ENCODE data around the gene SH2D3C.
"Not testable (repeated sequence)": the region's sequence is repeated elsewhere in the genome, so short reads cannot be mapped to it uniquely, and the experiment has no call there.

The SH2D3C gene

DNA sequence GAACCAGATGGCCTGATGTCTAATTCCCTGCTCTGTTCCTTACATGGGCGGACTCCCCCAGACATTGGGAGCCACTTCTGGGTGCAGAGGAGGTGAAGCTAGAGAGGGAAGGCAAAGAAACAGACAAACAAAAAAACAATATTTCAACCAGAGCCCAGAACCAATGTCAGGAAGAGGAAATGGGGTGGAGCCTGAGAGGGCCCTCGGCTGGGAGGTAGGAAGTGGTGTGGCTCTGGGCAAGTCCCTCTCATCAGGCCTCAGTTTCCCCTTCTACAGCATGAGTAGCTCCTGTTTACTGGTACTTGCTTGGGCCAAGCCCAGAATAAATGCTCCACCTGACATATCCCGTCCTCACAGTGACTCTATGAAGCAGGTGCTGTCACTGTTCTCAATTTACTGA is 11.1 kb downstream of the SH2D3C start:
- no peak for DNase-seq (ENCODE audit: low read depth)

DNA sequence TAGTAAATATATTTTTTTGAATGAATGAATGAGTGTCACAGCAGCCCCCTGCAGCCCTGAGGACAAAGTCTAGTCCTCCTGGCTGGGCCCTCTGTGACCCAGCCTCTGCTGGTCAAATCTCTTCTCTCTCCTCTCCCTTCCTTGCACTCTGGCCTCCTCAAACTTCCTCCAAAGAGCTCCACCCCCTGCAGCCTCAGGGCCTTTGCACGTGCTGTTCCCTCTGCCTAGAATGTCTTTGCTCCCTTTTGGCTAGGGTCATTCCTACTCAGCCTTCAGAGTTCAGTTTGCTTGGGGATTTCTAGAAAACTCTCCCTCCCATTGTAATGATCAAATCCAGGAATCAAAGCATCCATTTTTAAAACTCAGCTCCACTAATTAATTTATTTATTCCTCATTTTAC is 13.0 kb downstream of the SH2D3C start:
- DNase-seq (ENCODE audit: low read depth), result no peak

DNA sequence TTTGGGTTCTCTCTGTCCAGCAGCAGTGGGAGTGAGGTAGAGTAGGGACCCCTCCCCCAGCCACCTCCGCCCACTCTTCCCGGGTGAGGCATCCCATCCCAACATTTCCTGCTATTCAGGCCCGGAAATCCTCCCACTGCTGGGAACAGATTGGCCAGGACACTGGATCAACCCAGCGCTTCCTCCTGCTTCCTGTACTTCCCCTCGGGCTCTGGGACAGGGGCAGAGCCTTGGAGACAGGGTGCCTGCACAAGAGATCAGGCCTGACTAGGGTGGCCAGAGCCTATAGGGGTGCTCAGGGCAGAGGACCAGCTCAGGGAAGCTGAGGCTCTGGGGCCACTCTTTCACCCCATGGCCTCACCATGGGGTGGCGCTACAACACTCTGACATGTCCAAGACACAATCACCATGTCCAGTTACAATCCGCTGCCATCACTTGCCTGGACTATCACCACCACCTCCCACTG is 14.5 kb downstream of the SH2D3C start:
- DNase-seq (ENCODE audit: low read depth), result no peak

DNA sequence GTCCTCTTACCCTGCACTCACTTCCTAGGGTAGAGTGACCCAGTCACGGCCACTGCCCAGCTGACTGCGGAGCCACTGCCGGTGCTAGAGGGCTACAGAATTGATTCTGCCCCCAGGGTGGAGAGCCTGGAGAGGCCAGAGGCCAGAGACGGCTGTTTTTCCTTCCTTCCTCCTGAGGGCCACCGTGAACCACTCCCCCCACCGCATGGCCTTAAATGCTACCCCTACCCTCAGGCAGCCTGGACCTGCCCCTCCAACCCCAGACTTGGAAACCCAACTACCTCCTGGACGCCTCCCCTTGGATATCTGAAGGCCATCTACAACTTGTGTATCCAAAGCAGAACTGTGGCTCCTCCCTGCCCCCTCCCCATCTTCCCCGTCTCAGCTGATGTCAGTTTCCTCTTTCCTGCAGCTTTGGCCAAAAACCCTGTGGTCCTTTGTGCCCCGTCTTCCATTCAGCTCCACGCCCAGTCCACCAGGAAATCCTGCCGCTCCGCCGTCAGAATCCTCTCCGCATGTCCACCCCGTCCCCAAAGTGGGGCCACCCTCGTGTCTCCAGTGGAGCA is 16.3 kb downstream of the SH2D3C start:
- DNase-seq (ENCODE audit: low read depth), result no peak

DNA sequence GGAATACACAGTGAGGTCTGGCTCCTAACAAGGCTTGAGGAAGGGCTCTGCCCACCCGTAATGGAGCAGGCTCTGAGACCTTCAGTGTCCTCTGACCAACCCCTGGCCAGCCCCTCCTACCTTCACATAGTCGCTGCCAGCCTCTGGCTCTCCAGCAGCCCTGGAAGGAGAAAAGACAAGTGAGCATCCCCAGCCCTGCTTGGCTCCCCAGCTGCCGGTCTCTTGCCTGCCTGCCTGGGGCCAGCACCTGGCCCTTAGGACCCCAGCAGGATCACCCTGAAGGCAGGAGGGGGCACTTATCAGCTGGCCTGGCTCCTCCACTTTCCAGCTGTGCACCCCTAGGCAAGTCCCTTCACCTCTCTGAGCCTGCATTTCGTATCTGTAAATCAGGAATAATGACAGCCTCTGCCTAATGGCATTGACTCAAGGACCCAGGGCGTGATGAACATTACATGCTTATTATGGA is 16.9 kb downstream of the SH2D3C start:
- no peak for DNase-seq (ENCODE audit: low read depth)

DNA sequence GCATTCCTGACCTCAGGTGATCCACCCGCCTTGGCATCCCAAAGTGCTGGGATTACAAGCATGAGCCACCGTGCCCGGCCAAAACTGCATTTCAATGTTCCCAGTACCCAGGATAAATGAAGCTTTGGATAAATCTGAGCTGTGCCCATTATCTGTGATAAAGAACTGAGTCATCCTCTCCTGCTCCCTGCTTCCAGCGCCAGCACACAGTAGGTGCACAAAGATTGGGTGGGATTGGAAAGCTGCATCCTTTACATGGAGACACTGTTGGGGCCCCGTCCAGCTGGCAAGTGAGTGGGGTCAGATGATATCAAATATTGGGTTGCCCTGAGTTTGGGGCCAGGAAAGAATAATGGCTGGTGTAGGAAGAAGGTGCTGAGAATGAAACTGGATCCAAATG is 17.4 kb downstream of the SH2D3C start:
- DNase-seq (ENCODE audit: low read depth), result no peak

DNA sequence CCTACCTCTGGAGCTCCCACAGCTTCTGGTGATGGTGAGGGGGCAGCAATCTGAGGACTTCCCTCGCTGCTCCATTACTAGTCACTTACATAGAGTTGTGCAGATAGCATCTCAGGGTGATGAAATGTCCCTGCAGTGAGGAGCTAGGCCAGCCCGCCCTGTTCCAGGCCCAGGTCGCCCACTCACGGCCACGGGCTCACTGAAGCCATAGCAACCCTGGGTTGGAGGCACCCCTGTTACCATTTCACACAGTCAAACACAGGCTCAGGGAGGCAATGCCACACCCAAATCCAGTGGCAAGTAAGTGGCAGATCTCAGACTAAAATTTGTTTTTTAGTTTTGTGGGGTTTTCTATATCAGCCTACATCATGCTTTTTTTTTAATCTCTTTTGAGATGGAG is 19.6 kb downstream of the SH2D3C start:
- no peak for DNase-seq (ENCODE audit: low read depth)

DNA sequence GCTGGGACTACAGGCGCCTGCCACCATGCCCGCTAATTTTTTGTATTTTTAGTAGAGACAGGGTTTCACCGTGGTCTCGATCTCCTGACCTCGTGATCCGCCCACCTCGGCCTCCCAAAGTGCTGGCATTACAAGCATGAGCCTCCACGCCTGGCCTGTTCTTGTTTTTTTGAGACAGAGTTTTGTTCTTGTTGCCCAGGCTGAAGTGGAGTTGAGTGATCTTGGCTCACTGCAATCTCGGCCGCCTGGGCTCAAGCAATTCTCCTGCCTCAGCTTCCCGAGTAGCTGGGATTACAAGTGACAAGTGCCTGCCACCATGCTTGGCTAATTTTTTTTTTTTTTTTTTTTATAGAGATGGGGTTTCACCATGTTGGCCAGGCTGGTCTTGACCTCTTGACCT is 21.7 kb downstream of the SH2D3C start:
- DNase-seq (ENCODE audit: low read depth), result not testable (repeated sequence)

DNA sequence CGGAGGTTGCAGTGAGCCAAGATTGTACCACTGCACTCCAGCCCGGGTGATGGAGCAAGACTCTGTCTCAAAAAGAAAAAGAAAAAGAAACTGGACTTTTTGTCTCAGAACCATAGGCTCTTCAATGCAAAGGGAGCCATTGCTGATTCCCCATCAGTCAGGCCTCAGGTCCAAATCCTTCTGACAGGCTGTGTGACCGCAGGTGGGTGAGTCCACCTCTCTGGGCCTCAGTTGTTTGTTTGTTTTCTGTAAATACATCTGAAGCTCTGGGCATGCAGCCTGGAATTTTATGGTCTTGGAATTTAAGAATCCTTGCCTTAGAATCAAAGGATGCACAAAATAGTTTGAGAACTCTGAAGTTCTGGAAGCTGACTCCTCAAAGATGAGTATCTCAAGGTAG is 22.2 kb downstream of the SH2D3C start:
- no peak for DNase-seq (ENCODE audit: low read depth)

DNA sequence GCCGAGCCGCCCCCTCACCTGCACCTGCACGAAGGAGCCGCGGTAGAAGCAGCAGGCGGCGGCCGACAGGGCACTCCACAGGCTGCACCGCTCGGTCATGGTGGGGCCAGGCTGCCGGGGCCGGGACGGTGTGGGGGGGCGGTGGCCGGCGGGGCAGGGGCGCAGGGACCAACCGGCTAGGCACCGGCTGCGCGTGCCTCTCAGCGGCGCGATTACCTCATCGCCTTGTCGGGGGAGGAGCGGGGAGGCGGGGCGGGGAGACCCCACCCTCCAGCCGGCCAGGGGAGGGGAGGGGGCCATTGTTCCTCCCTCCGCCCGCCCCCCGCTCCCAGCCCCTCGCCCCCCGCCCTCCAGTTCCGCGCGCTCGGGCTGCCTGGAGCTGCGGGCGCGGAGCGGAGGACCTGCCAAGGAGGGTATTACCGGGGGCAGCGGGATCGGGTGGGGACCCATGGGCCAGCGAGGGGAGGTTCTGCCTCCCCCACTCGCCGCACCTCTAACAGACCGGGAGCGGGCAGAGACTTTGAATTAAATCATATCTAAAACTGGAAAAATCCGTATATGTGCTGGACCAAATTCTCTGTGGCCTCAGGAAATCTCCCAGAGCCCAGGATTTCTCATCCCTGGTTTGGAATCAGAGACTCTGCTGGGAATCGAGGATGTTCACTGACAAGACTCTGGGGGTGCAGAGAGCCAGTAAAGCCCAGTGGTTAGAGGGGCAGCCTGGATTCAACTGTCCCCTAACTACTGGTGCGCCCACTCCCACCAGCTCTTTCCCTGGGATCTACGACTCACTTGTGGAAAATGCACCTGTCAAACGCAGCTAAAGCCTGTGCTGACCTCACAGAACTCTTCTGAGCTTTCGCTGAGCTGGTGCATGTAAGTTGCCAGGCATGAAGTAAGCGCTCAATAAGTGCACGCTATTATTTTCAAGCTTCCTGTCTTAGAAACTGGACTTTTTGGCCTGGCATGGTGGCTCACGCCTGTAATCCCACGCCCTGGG is 23.1 kb downstream of the SH2D3C start:
- no peak for DNase-seq (ENCODE audit: low read depth)

DNA sequence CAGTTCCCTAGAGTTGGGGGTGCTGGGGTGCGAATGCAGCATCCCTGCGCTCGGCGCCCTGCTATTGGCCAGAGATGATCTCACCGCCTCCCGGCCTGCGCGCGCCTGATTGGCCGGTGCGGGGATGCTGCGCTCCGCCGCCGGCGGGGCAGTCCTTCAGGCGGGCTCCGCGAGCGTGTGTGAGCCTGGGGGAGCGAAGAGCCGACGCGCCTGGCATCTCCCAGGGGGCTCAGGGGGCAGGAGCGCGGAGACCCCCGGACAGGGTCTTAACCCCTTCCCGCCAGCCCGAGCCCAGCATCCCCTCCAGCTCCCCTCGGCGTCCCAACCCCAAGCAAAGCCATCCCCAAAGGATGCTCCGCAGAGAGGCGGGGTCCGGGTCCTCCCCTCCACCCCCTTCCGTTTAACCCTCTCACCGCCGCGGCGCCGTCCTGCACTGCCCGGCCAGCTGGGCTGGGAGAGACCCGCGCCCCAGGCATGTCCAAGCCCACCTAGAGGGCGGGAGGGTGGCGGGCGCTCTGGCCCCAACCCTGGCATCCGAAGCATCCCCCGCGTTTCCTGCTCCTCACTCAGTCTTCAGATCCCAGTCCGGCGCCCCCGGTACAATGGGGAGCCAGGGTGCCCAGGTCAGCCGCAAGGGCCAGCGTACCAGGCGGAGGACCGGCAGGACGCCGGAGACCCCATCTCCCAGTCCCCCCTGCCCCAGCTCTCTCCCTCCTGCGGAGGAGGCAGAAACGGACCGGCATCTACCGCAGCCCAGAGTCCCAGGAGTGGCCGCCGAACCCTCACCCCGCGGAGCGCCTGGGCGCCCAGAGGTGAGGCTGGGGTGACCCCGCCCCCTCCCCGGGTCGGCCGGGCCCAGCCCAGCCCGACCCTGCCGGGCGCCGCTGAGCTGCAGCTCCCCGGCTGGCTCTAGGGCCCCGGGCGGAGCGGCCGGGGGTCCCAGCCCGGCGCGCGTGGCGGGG is 24.1 kb downstream of the SH2D3C start:
- no peak for DNase-seq (ENCODE audit: low read depth)

DNA sequence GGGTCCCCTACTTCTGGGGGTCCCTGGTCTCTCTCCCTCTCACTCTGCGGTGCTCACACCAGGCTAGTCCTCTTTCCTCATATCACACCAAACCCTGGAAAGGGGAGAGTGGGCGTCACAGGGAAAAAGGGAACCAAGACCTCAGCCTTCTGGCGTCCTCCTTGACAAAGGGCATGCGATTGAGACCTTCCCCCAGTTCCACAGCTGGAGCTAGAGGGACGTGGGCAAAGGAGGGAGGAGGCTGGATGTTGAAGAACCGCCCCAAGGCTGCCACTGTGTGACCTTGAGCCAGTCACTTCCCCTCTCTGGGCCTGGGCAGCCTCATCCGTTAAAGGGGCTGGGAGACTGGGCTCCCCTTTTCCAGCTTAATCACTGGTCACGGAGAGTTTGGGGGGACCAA is 24.8 kb downstream of the SH2D3C start:
- DNase-seq (ENCODE audit: low read depth), result no peak

DNA sequence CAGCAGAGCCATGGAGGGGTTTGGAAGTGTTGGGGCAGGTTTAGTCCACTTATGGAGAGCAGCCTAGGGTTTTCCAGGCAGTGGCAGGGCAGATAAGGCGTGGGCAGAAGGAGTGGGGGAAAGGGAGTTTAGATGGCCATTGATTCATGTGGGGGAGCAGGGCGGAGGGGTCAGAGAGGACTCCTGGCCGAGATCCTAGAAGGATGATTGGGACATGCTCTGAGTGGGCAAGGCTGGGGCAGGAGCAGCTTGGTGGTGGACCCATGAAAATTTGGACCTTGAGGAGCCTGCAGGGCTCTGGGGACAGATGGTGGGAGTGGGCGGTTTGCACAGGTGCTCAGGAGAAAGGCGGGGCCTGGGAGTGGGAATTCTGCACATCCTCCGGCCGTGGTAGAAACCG is 25.3 kb downstream of the SH2D3C start:
- DNase-seq (ENCODE audit: low read depth), result no peak

DNA sequence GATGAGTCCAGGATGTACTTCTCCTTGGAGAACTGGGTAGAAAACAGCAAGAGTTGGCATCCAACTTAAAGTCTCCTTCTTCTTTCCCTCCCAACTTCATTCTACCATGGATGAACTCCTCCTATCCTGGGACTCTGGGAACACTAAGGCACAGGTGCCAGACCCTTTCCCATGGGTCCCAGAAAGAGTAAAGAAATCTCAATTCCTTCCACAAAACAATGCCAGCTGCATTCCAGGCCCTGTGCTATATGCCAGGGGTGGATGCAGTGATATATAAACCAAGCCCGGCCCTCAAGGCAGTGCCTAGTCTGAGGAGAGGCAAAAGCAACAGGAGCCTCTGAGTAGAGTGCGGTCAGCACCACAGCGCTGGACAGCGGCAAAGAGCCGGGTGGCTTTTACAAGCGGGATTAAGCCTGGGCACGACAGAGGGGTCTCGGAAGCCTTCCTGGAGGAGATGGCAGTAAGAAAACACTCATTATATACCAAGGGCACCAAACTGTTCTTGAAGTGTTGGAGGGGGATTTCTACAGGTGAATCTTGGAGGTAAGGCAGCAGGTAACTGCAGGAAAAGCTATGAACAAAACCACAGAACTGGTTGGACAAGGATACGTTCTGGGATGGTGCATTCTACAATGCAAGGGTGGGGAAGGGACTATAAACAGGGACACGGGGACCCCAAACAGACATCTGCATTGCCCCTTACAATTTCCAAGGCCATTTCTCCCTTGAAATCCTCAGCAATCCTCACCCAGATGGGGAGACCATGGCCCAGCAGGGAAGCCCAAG is 27.0 kb downstream of the SH2D3C start:
- no peak for DNase-seq (ENCODE audit: low read depth)

DNA sequence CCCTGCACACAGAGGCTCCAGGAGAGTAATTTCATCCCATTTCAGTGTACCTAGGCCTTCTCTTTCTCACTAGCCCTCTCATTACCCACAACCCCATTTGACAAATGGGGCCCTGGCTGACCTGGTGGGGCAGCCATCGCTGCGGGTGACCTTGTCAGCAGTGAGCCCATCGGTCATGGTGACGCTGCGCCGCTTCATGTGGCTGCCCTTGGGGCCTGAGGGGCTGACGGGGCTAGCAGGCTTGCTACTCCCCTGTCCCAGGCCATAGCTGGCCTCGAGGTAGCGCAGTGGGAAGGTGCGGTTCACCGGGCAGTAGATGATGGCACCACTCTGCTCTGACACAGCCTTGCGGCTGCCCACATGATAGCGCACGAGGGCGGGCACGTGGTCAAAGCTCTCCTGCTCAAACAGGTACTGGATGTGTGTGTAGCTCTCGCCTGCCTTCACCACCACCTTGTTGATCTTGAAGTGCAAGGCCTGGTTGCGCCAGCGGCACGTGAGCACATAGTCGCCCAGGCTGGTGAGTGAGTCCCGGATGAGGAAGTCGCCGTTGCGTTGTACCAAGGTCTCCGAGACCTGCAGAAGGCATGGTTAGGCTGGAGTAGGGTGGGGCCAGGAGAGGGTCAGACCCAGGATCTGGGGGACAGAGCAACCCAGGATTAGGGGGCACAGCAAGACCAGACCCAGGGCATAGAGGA is 29.2 kb downstream of the SH2D3C start:
- DNase-seq (ENCODE audit: low read depth), result no peak

DNA sequence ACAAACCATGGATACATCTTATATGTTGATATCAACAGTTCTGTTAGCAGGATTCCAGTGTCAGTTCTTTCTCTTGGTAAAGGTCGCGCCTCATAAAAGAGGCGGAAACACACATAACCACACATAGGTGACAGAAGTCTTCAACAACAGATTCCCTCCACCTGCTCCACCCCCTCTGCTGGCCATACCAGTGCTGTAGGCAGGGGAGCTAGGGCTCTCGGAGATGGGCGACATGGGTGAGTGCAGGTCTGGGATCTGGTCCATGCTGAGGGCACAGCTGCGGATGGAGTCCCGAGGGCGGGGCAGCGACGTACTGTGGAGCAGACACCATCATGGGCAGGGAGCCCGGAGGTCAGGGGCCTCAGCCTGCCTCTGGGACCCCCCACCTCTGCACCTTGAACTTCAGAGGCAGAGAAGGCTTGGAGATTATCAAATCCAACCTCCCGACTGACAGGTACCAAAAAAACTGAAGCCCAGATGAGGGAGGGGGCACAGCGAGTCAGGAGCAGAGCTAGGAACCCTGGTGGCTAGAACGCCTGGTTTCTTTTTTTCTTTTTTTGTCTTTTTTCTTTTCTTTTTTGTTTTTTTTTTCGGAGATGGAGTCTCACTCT is 31.4 kb downstream of the SH2D3C start:
- no peak for DNase-seq (ENCODE audit: low read depth)

DNA sequence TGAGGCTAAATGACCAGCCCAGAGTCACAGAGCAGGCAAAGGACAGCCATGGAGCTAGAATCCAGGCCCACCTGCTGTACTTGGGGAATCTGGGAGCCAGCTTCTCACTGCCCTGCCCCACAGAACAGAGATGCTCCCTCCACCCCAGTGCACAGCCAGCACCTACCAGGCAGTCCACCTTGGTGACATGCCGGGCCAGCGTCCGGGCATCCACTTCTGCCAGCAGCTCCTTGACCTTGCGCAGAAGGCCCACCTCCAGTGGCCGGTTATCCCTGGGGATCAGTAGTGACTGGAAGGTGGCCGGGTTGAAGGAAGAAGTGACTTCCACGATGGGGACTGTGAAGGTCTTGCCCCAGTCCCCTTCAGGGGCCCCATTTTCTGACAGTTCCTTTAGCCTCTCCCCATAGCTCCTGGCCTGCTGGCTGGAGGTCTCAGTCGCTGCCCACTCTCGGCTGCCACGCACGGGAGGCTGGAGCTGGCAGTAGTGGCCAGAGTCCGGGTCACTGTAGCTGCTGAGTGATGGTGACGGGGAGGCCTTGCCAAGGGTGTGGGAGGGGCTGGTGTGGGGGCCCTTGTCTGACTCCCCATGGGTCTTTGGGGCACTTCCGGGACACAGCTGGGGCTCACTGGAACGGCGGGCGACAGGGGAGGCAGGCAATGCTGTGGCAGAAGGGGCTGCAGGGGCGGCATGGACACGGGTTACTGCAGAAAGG is 33.9 kb downstream of the SH2D3C start:
- DNase-seq (ENCODE audit: low read depth), result no peak

DNA sequence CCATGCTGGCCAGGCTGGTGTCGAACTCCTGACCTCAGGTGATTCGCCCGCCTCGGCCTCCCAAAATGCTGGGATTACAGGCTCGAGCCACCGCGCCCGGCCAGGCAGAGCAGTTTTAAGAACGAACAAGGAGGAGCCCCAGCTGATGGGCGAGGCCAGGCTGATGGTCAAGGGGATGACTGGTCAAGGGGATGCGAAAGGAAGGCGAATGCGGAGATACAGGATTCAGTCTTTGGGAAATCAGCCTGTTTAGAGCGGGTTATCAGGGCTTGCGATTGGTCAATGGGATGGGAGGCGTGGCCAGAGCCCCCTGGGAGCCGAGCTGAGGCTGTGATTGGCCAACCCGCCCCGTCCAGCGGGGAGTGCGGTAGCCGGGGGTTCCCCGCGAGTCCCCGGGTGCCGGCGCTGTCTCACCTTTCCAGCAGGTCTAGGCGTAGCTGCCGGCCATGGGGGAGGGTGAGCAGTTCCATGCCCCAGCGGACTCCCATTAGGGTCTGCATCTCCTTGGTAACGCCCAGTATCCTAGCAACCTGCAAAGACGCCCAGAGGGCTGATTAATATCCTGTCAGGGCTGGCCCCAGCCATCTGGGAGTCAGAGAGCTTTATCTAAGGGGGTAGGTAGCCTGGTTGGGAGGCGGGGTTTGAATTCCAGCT is 35.9 kb downstream of the SH2D3C start:
- DNase-seq (ENCODE audit: low read depth), result no peak

DNA sequence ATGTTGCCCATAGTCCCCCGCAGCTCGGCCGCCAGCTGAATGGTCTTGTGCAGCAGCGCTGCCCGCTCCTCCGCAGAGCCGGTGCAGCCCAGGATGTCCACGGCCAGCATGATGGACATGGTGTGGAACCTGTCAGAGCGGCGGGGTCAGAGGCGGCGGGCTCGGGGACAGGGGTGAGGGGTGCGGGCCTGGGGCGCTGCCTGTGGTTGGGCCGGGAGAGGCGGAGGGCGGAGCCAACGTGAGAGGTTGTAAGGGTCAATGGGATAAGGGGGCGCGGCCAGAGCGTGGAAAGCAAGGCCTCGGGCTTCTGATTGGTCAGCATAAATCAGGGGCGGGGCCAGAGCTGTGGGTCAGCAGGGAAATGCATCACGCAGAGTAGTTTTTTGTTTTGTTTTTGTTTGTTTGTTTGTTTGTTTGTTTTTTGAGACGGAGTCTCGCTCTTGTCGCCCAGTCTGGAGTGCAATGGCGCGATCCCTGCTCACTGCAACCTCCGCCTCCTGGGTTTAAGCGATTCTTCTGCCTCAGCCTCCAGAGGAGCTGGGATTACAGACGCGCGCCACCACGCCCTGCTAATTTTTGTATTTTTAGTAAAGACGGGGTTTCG is 36.5 kb downstream of the SH2D3C start:
- no peak for DNase-seq (ENCODE audit: low read depth)
